GM18867 (cell line): ENCODE measurements around the gene ERAL1.
"Not testable (repeated sequence)": the region's sequence is repeated elsewhere in the genome, so short reads cannot be mapped to it uniquely, and the experiment has no call there.

Source experiments
- ATAC-seq: cut with Tn5 transposase; IDR thresholded peaks from one replicate; pipeline ENCODE4 v1.9.1; 2021; ENCODE audit warnings: mild to moderate bottlenecking, moderate library complexity; ENCODE audit not compliant: unreplicated experiment

The ERAL1 gene

GRCh38 chr17:28878158-28878910 lies 23.5 kb downstream of the ERAL1 start:
- ATAC-seq, result no peak

GRCh38 chr17:28878981-28879380 lies 24.2 kb downstream of the ERAL1 start:
- no peak for ATAC-seq

GRCh38 chr17:28879886-28880571 lies 25.2 kb downstream of the ERAL1 start:
- no peak for ATAC-seq

GRCh38 chr17:28880572-28880945 lies 25.7 kb downstream of the ERAL1 start:
- no peak for ATAC-seq

GRCh38 chr17:28881533-28882056 lies 26.8 kb downstream of the ERAL1 start:
- ATAC-seq, result no peak

- no peak for ATAC-seq
Measured at GRCh38 chr17:28882154-28882895, 27.5 kb downstream of the ERAL1 start.

- no peak for ATAC-seq
Measured at GRCh38 chr17:28883967-28884702, 29.3 kb downstream of the ERAL1 start.

- no peak for ATAC-seq
Measured at GRCh38 chr17:28885363-28885762, 30.5 kb downstream of the ERAL1 start.

- ATAC-seq, result no peak
Measured at GRCh38 chr17:28885951-28886350, 31.1 kb downstream of the ERAL1 start.

- no peak for ATAC-seq
Measured at GRCh38 chr17:28887871-28888471, 33.2 kb downstream of the ERAL1 start.

- no peak for ATAC-seq
Measured at GRCh38 chr17:28888832-28889231, 34.0 kb downstream of the ERAL1 start.

- no peak for ATAC-seq
Measured at GRCh38 chr17:28889996-28890395, 35.2 kb downstream of the ERAL1 start.

- no peak for ATAC-seq
Measured at GRCh38 chr17:28891201-28891600, 36.4 kb downstream of the ERAL1 start.

GRCh38 chr17:28892024-28892423 lies 37.2 kb downstream of the ERAL1 start:
- no peak for ATAC-seq

GRCh38 chr17:28893248-28894183 lies 38.7 kb downstream of the ERAL1 start:
- not testable (repeated sequence) for ATAC-seq

- ATAC-seq, result no peak
Measured at GRCh38 chr17:28895794-28896447, 41.1 kb downstream of the ERAL1 start.

- ATAC-seq, result no peak
Measured at GRCh38 chr17:28896491-28896883, 41.7 kb downstream of the ERAL1 start.

GRCh38 chr17:28896884-28897768 lies 42.3 kb downstream of the ERAL1 start, which contains the start of gene FLOT2:
FLOT2 (minus strand) TSS chr17:28897733; CDS start chr17:28897574, 159 bp downstream.
- ATAC-seq, result peak; percentile 34
